GM21526 (cell line): ENCODE data around the gene GALNT1.

Experiments used
- ATAC-seq: cut with Tn5 transposase; IDR thresholded peaks from one replicate; pipeline ENCODE4 v1.9.1; 2021; ENCODE audit warnings: moderate library complexity; ENCODE audit not compliant: unreplicated experiment, low FRiP score

The GALNT1 gene

DNA sequence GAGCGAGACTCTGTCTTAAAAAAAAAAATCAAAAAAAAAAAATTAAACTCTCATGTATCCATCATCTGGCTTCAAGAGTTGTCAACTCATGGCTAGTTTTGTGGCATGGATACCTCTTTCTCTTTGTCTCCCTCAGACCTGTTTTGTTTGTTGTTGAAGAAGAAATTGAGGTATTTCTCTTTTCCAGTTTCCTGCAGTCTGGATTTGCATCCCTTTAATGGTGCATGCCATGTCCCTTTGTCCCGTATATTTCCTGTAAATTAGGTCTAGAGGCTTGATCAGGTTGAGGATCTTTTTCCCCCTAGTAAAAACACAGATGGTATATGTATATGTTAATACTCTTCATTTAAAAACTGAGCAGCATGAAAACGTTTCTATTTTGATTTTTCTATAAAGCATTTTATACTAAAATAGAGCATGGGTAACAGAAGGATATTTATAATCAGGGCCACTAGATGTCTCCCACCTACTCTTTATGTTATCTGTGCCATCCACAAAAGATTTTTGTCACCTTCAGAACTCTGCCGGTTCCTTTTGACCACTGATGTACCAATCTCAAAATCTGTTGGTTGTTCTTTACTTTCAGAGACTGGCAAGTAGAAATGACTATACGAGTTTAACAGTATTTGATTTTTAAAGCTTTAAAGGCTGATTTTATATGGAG is 80.1 kb downstream of the GALNT1 start:
- no peak for ATAC-seq

DNA sequence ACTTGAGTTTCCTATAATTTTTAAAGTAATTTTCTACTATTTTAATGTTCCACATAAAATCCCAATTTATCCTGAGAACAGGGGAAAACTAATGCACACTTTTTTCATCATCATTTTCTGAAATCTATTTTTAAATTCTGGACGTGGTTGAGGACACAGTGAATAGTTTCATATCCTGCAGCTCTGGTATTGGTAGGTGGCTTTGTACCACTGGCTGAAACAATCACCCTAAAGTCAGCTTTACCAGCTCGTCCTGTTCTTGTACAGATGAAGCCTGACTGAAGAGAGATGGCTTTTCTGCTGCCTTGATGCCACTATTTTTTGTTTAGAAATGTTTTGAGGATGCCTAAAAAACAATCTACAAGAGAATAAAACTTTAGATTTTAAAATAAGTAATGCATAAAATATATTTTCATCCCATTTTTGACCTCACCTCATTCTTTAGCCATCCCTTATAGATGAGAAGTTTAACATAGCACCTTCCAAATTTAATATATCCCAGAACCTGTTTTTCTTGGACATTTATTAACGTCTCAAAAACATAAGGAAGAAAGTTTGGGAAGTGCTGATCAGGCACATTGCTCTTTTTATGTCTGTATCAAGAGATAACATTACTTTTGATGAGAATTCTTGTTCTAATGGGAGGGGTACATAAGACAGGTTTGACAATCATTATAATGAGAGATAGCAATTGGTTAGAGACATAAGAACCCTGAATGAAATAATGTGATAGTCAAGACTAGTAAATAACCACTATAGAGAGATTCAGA is 80.9 kb downstream of the GALNT1 start:
- no peak for ATAC-seq

DNA sequence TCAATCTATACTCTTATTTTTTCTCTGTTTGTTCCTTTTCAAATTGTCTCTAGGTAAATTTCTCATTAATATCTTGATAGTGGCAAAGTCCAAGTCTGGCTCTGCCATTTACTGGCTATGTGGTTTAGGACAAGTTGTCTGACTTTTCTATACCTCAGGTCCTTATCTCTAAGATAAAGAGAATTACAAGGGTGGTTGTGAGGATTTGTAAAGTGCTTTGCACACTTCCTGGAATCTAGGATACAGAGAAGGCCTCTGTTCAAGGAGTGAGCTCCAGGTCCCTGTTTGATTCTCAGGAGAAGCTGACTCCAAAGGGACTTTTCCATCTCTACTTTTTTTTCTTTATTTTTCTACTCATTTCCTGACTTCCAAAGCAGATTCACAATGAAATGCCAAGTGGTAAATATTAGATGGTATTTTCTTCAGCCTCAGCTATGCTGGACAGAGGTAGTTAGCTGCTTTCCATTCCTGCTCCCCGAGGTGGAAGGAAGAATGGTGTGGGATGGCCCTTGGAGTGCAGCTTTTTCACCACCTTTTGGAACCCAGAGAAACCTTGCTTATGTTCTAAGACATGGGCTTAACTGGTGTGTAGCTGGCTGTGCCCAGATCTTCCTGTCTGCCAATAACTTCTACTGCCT is 90.5 kb downstream of the GALNT1 start:
- ATAC-seq, result no peak

DNA sequence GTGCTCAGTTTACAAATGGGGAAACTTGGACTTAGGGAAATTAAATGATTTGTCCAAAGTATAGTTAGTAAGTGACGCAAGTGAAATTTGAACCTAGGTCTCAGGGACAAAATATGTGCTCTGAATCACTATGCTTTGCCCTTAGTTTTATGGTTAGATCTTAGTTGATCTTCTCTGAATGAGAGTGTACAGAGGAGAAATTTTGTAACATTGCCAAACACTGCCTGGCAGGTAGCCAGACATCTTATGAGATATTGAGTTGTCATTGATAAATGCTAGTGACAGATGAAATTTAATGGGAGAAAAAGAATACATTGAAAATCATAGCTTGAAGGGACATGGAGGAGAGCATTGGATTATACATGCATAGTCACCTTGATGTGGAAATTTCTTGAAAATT is 91.4 kb downstream of the GALNT1 start:
- no peak for ATAC-seq

DNA sequence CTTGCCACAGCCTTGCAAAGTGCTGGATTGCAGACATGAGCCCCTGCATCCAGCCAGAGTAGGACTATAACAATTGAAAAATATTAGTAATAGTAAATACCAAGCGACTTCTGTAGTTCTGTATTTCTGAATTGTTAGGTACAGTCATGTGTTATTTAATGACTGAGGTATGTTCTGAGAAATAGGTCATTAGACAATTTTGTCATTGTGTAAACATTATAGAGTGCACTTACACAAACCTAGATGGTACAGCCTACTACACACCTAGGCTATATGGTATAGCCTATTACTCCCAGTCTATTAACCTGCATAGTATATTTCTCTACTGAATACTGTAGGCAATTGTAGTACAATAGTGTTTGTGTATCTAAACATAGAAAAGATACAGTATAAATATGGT is 92.1 kb downstream of the GALNT1 start:
- ATAC-seq, result no peak

DNA sequence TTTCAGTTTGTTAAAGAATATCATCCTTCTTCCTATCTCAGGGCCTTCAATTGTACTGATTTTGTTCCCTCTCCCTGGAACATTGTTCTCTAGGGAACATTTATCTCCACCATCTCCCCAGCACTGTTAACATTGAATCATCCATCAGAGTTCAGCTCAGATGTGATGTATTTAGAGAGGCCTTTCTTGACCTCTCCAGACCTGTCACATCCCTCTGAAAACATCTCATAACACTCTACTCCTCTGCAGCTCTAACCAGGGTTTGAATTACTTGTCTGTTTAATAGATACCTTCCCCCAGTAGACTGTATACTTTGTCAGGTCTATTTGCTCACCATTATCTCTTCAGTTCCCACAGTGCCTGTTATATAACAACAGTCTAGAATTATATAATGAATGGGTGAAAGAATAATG is 98.6 kb downstream of the GALNT1 start:
- no peak for ATAC-seq

DNA sequence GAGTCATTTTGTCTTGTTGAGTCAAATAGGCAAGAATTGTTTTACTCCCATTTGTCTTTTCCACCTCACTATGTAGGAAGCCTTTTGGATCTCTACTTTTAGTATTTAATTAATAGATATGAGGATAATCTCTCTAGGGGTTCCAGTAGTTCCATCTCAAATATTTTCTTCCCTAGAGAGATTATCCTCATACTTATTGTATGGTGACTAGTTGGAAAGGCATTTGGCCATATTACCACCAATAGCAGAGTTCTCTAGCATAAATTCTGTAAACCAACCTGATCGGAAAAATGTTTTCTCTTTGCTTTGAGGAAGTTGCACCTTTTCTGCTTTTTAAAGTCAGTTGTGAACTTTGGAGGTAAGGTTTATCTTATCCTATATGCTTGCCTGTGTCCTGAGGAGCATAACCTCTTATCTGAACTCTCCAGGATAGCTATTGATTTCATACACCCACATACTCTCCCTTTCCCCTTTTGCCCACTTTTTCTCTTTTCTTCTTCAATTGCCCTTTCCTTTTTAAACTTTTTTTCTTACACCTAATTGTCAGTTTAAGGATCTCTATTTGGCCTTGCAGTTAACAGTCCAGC is 100.8 kb downstream of the GALNT1 start:
- no peak for ATAC-seq

DNA sequence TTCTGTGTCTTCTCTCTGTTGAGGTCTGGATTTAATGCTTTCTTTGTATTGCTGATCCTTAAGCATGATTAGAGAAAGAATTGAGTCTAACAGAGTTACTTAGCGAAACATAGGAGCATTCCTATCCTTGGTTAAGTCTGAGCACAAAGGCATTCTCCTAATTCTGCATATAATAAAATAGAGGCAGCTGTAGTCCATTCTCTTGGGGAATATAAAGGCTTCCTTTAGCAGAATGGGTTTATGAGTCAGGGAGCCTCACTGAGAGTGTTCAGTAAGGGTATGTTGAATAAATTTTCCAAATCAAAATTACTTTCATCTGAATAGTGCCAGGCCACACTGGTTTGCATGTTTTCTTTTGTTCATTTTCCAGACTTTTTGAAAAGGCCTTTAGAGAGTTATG is 101.5 kb downstream of the GALNT1 start:
- ATAC-seq, result no peak

DNA sequence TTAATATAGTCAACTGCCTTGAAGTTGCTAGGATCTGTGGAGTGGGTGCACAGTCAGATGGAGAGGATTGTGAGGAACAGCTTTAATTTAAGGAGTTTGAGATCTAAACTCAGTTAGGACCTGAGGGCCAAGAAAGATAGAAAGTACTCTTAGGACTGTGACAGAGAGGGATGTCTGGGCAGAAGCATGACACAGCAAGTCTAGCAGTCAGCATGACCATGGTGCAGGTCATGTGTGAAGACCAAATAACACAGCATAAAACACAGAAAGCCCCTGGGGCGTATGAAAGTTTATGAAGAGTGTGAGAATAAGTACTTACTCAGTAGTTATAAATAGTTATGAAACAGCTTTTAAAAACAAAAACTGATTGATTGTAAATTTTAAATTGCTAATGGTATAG is 107.2 kb downstream of the GALNT1 start:
- ATAC-seq, result peak; percentile 62

DNA sequence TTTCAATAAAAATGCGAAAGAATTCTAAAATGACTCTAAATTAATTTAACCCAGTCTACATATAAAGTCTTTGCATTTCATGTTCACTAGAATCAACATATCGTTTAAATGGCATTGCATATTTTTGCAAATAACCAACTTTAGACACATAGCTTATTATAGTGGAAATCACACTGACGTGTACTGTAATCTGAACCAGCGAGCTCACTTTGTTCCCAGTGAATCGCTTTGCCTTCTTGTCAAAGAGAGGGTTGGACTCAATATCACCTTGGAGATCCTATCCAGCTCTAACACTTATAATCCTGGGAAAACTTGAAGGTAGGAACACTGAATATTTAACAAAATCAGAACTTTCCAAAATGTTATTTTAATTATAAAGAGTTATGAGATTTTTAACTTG is 108.2 kb downstream of the GALNT1 start:
- no peak for ATAC-seq

DNA sequence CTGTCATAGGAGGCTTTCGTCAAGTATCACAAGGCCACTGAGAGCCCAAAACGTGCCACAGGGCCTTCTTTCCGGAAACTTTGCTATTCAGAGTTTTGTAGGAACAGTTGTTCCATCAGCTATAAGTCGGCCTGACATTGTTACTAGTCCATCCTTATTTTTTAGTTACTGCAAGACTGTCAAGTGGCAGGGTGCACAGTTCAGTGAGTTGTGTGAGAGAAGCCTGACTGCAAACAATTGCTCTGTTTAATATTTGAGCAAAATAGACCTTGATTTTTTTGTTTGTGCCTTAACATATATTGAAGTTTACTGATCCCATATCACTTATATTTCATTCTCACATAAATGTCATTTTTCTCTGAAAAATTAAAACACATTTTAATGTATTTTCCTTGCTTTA is 110.1 kb downstream of the GALNT1 start:
- no peak for ATAC-seq

DNA sequence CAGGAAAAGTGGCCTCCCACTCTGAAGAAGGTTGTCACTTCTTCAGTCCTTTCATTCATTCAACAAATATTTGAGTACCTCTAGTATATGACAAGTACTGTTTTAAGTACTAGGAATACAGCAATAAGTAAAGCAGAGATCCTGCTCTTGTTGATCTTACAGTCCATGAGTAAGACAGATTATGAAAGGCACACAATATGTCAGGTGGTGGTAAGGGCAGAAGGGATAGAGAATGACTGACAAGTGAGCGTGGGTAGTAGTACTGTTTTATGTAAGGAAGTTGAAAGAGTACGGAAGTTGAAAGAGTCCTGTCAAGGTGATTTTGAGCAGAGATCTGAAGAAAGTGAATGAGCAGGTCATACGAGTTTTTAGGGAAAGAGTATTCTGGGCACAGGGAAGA is 111.3 kb downstream of the GALNT1 start:
- no peak for ATAC-seq

DNA sequence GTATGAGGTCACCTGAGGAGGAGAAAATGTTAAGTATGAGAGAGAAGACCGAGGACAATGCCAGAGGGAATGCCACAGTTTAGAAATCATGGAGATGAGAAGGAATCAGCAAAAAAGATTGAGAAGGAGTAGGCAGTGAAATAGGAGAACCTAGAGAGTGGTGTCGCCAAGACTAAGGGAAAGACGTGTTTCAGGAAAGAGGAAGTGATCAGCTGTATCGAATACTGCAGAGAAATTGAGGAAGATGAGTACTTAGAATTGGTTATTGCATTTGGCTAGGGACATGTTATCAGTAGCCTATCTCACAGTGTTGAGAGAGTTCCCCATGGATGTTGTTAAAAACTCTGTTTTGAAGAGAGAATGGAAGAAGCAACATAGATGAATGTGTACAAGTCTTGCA is 112.3 kb downstream of the GALNT1 start:
- no peak for ATAC-seq

DNA sequence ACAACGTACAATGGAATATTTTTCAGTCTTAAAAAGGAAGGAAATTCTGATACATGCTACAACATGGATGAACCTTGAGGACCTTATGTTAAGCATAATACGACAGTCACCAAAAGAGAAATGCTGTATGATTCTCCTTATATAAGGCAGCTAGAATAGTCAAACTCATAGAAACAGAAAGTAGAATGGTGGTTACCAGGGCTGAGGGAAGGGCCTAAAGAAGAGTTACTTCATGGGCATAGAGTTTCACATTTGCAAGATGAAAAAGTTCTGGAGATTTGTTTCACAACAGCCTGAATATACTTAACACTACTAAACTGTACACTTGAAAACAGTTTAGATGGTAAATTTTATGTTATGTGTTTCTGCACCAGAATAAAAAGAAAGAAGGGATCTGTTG is 113.3 kb downstream of the GALNT1 start:
- ATAC-seq, result no peak

DNA sequence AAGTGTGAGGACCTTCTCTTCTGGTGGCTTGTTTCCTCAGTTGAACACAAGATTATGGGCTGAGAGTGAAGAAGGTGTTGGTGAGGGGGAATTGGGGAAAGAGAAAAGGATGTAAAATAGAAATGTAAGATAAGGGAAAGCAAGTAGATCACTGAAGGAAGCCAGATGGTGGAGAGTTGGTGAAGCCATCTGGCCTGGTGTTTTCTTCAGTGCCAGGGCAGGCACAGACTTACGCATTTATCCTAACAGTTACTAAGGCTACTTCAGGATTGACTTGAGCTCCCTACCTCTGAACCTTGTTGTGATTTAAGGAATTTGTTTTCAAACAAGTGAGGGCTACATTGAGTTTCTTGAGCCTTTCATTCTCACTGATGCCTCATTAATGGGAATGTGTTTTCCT is 113.8 kb downstream of the GALNT1 start:
- no peak for ATAC-seq

DNA sequence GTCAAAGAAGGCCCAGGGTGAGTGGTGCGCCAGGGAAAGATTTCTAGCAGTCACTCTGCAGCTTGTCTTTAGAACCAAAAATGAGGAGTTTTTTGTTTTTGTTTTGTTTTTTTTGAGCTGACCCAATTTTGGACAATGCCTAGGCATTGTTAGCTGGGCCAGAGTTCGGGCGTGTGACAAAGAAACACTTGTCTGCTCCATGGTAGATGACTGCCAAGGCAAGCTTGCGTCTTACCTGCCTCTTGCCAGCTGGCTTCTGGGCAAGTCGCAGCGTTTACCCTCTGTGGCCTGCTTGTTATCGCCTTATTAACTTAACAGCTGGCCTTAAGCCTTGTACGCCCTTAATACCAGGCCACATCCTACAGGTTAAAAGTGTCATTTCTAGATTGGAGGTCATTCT is 114.3 kb downstream of the GALNT1 start:
- ATAC-seq, result no peak

DNA sequence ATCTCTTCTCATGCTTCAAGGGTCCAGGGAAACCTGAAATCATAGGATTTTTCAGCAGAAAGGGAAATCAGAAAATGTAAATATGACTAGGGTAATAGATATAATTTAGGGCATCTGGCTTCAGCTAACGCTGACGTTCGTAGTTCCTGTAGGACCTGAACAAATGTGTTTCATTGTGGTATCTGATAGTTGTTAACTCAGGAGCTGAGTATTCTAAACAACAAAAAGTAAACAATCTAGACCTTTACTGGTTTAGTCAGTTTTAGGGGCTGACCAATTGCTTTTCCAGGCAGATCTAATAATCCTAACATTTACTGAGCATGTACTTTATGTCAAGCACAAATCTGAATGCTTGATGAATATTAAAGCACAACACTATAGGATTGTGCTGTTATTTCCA is 114.8 kb downstream of the GALNT1 start:
- no peak for ATAC-seq

DNA sequence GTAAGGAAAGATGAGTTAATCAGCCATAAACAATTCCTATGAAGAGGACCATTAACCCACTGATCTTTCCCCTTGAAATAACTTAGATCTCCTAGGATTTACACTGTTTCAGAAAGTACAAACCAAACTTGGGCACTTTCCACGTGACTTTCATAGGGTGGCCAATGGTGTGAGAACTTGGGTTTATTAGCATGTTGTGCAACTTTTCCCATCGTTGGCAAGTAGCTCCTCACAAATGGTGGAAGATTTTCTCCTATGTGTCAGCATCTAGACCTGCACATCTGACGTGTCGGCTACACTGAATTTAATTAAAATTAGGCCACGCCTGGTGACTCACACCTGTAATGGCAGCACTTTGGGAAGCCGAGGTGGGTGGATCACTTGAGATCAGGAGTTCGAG is 116.3 kb downstream of the GALNT1 start:
- ATAC-seq, result no peak

DNA sequence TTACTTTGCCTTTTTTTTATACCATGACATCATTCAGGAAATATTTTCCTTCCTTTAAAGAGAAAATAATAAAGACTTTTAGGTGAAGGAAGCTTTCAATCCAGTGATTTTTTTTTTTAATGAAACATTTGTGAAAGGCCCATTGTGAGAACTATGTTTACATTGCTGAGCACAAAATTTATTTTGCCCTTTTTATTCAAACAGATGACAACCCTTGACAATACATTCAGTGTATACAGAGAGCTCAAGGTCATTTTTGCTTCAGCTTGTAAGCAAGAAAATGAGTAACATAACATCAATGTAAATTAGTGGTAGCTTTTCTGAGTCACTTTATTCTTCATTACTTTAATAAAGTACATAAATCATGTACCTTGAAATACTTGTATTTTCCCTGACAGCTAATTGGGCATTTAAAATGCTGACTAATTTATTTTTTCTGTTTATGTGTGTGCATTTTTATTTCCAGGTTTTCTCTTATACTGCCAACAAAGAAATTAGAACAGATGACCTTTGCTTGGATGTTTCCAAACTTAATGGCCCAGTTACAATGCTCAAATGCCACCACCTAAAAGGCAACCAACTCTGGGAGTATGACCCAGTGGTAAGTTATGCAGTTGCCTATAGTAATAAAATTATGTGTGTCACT is 121.6 kb downstream of the GALNT1 start:
- no peak for ATAC-seq

DNA sequence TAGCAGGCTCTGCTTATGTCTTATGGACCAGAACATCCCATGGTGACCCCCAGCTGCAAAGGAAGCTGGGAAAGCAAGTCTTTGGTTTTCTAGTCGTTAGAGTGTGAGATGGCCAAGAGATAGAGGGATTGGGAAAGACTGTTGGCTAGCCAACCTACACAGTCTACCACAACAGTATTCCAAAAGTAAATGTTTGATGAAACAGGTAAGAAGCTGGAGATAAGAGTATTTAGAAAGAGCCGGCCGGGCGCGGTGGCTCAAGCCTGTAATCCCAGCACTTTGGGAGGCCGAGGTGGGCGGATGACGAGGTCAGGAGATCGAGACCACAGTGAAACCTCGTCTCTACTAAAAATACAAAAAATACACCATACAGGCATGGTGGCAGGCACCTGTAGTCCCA is 124.4 kb downstream of the GALNT1 start:
- ATAC-seq, result no peak

DNA sequence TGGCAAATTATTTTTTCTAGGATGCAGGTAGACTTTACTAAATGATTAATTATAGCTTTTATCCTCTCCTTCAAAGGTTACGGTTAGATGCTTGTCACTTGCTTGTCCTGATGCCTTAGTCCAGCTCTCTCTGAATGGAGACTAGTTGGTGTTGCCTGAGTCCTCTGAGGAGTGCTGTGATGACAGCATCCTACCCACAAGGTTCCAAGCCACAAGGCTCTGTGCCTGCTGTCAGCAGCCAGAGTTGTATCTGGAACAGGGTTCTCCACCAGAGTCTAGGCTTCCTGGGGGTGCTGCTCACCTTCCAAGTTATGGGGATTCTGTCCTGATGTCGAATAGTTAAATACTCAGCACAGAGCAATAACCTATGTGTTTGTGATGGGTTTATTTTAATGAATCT is 125.7 kb downstream of the GALNT1 start:
- no peak for ATAC-seq
